Measurements from ENCODE around the gene CFAP141. TPM values are rescaled to one million over a fixed set of nuclear protein-coding genes. Genes with fewer than 3 reads are reported as not detected.
"Not testable (repeated sequence)": the region's sequence is repeated elsewhere in the genome, so short reads cannot be mapped to it uniquely, and the experiment has no call there.

Gene CFAP141
- total and polyA plus RNA-seq, 2 donors from 2014 or later, result not detected

GRCh38 chr1:154208677-154209388, 2.7 kb upstream of the CFAP141 start:
- Histone ChIP-seq H3K27ac (ENCODE audit: low read depth in 2 of 2, low read length in 2 of 2) (no peak overlapping the region), H3K4me3 (ENCODE audit: low read length in 3 of 3) (no peak overlapping the region), H3K9ac (ENCODE audit: low read length in 3 of 3) (no peak overlapping the region), H3K27me3 (ENCODE audit: control insufficient read depth, insufficient read depth, low read length) (no peaks in the 10 kb centered on the region), H3K9me3 (ENCODE audit: control insufficient read depth in 2 of 3, insufficient read depth in 1 of 3, low read length in 3 of 3) (no peaks in the 10 kb centered on the region), H3K4me1 (ENCODE audit: control insufficient read depth in 2 of 3, insufficient read depth in 2 of 3, low read depth in 1 of 3, low read length in 3 of 3) (no peaks in the 10 kb centered on the region), H3K36me3 (ENCODE audit: control insufficient read depth in 2 of 3, insufficient read depth in 3 of 3, low read length in 3 of 3) (peaks cover 11 to 55% (median 39%) of the 10 kb centered on the region in 3 donors)
- no peak for FAIRE-seq
- no peak for DNase-seq
- intact Hi-C loops (cut with DNase I), result no loop called here
- TF ChIP-seq CTCF (IDR thresholded peaks at IDR 0.05; ENCODE audit: borderline replicate concordance, extremely low read depth, insufficient read depth), result no peak

GRCh38 chr1:154207262-154207661, 1.1 kb upstream of the CFAP141 start:
- H3K36me3 ChIP-seq (ENCODE audit: control insufficient read depth in 2 of 3, insufficient read depth in 3 of 3, low read length in 3 of 3), result peaks cover 4 to 40% (median 26%) of the 10 kb centered on the region in 3 donors
- no peak for DNase-seq
- intact Hi-C loops (cut with DNase I), result no loop called here
- H3K9me3 ChIP-seq (ENCODE audit: control insufficient read depth in 2 of 3, insufficient read depth in 1 of 3, low read length in 3 of 3), result no peaks in the 10 kb centered on the region
- no peak overlapping the region for H3K27ac ChIP-seq (ENCODE audit: low read depth in 2 of 2, low read length in 2 of 2)
- H3K4me3 ChIP-seq (ENCODE audit: low read length in 3 of 3), result no peak overlapping the region
- no peak overlapping the region for H3K9ac ChIP-seq (ENCODE audit: low read length in 3 of 3)
- no peaks in the 10 kb centered on the region for H3K4me1 ChIP-seq (ENCODE audit: control insufficient read depth in 2 of 3, insufficient read depth in 2 of 3, low read depth in 1 of 3, low read length in 3 of 3)
- no peaks in the 10 kb centered on the region for H3K27me3 ChIP-seq (ENCODE audit: control insufficient read depth, insufficient read depth, low read length)
- no peak for FAIRE-seq
- no peak for TF ChIP-seq CTCF (IDR thresholded peaks at IDR 0.05; ENCODE audit: borderline replicate concordance, extremely low read depth, insufficient read depth)

GRCh38 chr1:154205778-154206177, 355 bp downstream of the CFAP141 start:
- H3K9me3 ChIP-seq (ENCODE audit: control insufficient read depth in 2 of 3, insufficient read depth in 1 of 3, low read length in 3 of 3); H3K27ac ChIP-seq (ENCODE audit: low read depth in 2 of 2, low read length in 2 of 2); H3K9ac ChIP-seq (ENCODE audit: low read length in 3 of 3); intact Hi-C loops (cut with DNase I); H3K4me1 ChIP-seq (ENCODE audit: control insufficient read depth in 2 of 3, insufficient read depth in 2 of 3, low read depth in 1 of 3, low read length in 3 of 3); DNase-seq; H3K27me3 ChIP-seq (ENCODE audit: control insufficient read depth, insufficient read depth, low read length); FAIRE-seq; H3K4me3 ChIP-seq (ENCODE audit: low read length in 3 of 3): not testable (repeated sequence)
- peaks cover 2 to 36% (median 23%) of the 10 kb centered on the region in 3 donors for H3K36me3 ChIP-seq (ENCODE audit: control insufficient read depth in 2 of 3, insufficient read depth in 3 of 3, low read length in 3 of 3)

- H3K4me1 ChIP-seq (ENCODE audit: control insufficient read depth in 2 of 3, insufficient read depth in 2 of 3, low read depth in 1 of 3, low read length in 3 of 3), result peaks cover 0 to 3% (median 0%) of the 10 kb centered on the region in 3 donors
- no peak for FAIRE-seq
- no peak overlapping the region for H3K9ac ChIP-seq (ENCODE audit: low read length in 3 of 3)
These were observed 6.6 kb downstream of the CFAP141 start for GRCh38 chr1:154199563-154199879.

More at GRCh38 chr1:154199563-154199879, 6.6 kb downstream of the CFAP141 start:
- TF ChIP-seq CTCF (IDR thresholded peaks at IDR 0.05; ENCODE audit: borderline replicate concordance, extremely low read depth, insufficient read depth), result no peak
- Histone ChIP-seq H3K27me3 (ENCODE audit: control insufficient read depth, insufficient read depth, low read length) (no peaks in the 10 kb centered on the region), H3K4me3 (ENCODE audit: low read length in 3 of 3) (no peak overlapping the region), H3K27ac (ENCODE audit: low read depth in 2 of 2, low read length in 2 of 2) (no peak overlapping the region), H3K36me3 (ENCODE audit: control insufficient read depth in 2 of 3, insufficient read depth in 3 of 3, low read length in 3 of 3) (no peaks in the 10 kb centered on the region), H3K9me3 (ENCODE audit: control insufficient read depth in 2 of 3, insufficient read depth in 1 of 3, low read length in 3 of 3) (no peaks in the 10 kb centered on the region)
- intact Hi-C loops (cut with DNase I), result no loop called here
- peak in 1 of 5 donors; percentile 13 for DNase-seq

All from kidney (tissue), 14 donors.